Upper lobe of right lung (tissue), 1 donor: ENCODE results near the gene OTUD7B. TPM values are rescaled to one million over a fixed set of nuclear protein-coding genes. Genes with fewer than 3 reads are reported as not detected.
A peak's percentile ranks its signal among the peaks of the same experiment; 100 is the strongest.

Experiments used
- ATAC-seq: fragments of 200-7000 bp; cut with Tn5 transposase; one replicate; pipeline ENCODE4 v1.9.1; 2020; ENCODE audit warnings: mild to moderate bottlenecking, moderate library complexity
- DNase-seq: peaks from one replicate; pipeline ENCODE4 v3.0.0-alpha.2; 2020
- H3K27ac ChIP-seq: fragments of 200-600 bp; one replicate; pipeline ENCODE4 v1.8.0; 2022
- H3K27me3 ChIP-seq: fragments of 200-600 bp; one replicate; pipeline ENCODE4 v1.8.0; 2022; ENCODE audit warnings: mild to moderate bottlenecking
- H3K36me3 ChIP-seq: fragments of 200-600 bp; one replicate; pipeline ENCODE4 v1.8.0; 2022
- H3K4me1 ChIP-seq: fragments of 200-600 bp; one replicate; pipeline ENCODE4 v1.8.0; 2022
- H3K4me3 ChIP-seq: fragments of 200-600 bp; one replicate; pipeline ENCODE4 v1.8.0; 2022; ENCODE audit warnings: mild to moderate bottlenecking
- H3K9me3 ChIP-seq: fragments of 200-600 bp; one replicate; pipeline ENCODE4 v1.8.0; 2022
- intact Hi-C: fragments of 100-400 bp; cut with DNase I; formaldehyde crosslinking; loops from one replicate; pipeline ENCODE4 v1.11.0; 2022
- total RNA-seq: library from RNA; stranded (reverse); fragmentation: NEBNext Ultra II Directional; extraction: Animal tissue kit (Norgen Biotek cat#: 25700); gene quantifications from one replicate; pipeline ENCODE4 v1.2.1, GENCODE V29; 2021
- TF ChIP-seq, protein P1 (sequence below): fragments of 200-600 bp; IDR thresholded peaks from one replicate; pipeline ENCODE4 v1.8.0; 2022; ENCODE audit warnings: antibody characterized with exemption
- donor health status: DM: no; HTN: yes; CAD: no; lungs with severe emphysema.

The OTUD7B gene
- total RNA-seq, 1 donor from 2014 or later = 35.3 TPM

DNA sequence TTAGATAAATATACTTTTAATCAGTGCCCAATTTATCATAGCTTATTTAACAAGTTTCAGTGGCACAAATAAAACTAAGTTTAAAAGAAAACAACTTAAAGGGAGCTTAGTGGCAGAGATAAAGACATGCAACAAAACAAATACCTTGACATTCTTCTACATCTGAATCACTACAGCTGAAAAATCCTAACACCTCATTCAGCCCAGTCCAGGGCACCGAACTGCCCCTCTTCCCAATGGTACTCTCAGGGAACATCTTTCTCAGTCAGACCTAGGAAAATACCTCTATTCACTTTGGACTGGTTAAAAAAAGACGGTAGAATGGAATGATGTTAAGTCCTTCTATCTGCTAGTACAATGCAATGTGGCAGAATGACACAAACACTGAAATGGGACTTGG lies 8.3 kb downstream of the OTUD7B start:
- Histone ChIP-seq H3K27ac (peak overlapping the region; percentile 32), H3K27me3 (no peaks in the 10 kb centered on the region), H3K9me3 (no peaks in the 10 kb centered on the region), H3K4me1 (peaks cover 34% of the 10 kb centered on the region), H3K36me3 (peaks cover 8% of the 10 kb centered on the region), H3K4me3 (no peak overlapping the region)
- TF ChIP-seq, protein P1, sequence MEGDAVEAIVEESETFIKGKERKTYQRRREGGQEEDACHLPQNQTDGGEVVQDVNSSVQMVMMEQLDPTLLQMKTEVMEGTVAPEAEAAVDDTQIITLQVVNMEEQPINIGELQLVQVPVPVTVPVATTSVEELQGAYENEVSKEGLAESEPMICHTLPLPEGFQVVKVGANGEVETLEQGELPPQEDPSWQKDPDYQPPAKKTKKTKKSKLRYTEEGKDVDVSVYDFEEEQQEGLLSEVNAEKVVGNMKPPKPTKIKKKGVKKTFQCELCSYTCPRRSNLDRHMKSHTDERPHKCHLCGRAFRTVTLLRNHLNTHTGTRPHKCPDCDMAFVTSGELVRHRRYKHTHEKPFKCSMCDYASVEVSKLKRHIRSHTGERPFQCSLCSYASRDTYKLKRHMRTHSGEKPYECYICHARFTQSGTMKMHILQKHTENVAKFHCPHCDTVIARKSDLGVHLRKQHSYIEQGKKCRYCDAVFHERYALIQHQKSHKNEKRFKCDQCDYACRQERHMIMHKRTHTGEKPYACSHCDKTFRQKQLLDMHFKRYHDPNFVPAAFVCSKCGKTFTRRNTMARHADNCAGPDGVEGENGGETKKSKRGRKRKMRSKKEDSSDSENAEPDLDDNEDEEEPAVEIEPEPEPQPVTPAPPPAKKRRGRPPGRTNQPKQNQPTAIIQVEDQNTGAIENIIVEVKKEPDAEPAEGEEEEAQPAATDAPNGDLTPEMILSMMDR = no peak
- intact Hi-C loops = no loop called here
- DNase-seq (no peak), ATAC-seq (no peak)

DNA sequence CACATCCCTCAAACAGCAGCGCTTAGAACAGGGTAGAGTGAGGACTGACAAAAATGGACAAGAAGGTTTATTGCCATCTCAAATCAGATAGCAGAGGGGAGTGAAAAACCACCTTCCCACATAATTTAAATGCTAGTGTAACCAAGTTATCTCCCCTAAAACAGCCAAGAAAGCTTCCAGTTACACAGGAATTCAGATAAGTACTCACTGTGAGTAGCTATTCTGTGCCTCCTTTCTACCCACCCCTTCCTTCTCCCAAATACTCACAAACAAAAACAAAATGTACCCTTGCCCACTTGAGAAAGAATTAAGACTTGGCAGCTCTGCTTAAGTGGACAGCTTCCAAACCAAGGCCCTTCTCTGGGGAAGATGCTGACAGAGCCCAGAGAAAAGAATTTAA lies 9.1 kb downstream of the OTUD7B start:
- Histone ChIP-seq H3K4me3 (no peak overlapping the region), H3K9me3 (no peaks in the 10 kb centered on the region), H3K27me3 (no peaks in the 10 kb centered on the region), H3K27ac (peak overlapping the region; percentile 32), H3K4me1 (peaks cover 41% of the 10 kb centered on the region), H3K36me3 (peaks cover 8% of the 10 kb centered on the region)
- intact Hi-C loops = no loop called here
- TF ChIP-seq, protein P1 = no peak
- peak; percentile 78 for ATAC-seq
- no peak for DNase-seq

DNA sequence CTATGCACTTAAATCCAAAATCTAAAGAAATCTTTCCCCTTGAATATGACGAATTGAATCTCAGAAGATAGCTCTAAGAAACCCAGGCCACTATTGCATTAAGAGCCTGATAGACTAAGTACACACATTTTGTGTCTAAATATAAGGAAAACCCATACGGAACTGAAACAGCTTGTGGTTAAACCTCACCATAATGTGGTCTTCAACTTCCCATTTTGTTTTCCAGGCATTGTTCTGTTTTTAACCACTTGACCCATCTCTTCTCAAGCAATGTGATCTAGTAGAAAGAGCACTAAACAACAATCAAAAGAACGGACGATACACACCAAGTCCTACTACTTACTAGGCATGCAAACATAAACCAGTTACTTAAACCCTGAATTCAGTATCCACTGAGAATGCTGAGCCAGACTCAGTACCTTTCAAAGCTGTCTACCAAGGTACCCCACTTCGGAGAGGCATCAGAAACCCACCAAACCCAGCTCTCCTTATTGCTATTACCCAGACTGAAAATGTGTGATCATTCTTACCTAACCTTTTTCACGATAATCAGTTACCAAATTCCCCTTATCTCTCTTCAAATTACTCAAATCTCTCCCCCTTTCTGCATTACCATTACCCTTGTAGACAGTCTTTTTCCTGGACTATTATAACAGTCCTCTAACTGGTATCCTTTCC lies 12.8 kb downstream of the OTUD7B start:
- DNase-seq (no peak), ATAC-seq (peak; percentile 77)
- Histone ChIP-seq H3K4me1 (peaks cover 62% of the 10 kb centered on the region), H3K27ac (no peak overlapping the region), H3K9me3 (no peaks in the 10 kb centered on the region), H3K27me3 (no peaks in the 10 kb centered on the region), H3K4me3 (no peak overlapping the region), H3K36me3 (no peaks in the 10 kb centered on the region)
- intact Hi-C loops = no loop called here
- TF ChIP-seq, protein P1 = no peak

DNA sequence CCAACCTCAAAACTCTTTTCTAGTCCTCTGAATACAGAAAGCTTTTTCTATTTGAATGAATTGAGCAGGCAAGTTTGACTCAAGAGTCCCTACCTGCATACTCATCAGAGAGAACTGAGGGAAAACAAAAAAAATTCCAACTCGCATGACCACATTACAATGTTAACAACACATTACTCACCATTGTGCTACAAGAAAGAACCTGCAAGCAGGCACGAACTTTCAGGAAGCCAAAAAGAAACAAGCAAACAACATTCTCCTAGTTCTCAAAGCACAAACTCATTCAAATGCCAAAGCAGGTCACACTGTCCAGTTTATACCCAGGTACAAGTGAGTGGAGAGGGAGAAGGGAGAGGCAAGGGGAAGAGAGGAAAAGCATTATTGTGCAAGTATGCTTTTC lies 14.6 kb downstream of the OTUD7B start:
- H3K27ac ChIP-seq = no peak overlapping the region
- intact Hi-C loops = no loop called here

DNA sequence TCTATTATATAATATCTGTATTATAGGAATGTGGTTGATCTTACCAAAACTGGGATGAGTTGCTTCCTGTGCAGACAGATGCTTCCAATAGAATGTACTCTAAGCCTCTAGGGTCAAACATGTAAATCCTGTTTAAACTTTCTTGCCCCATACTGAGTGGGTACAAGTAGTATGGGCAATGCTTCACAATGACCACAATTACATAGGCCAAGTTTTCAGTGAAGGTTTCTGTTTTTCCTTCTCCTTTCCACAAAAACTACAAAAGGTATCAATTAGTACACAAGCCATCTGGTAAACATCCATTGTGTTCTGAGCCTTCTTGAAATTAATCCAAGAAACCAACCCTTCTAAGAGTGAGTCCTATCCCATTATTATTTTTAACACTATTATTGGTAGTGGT lies 16.8 kb downstream of the OTUD7B start:
- no peak overlapping the region for H3K27ac ChIP-seq
- intact Hi-C loops = no loop called here

More for the DNA sequence above, 14.6 kb downstream of the OTUD7B start:
- ATAC-seq (peak; percentile 91), DNase-seq (no peak)
- Histone ChIP-seq H3K4me3 (no peak overlapping the region), H3K27me3 (no peaks in the 10 kb centered on the region), H3K9me3 (no peaks in the 10 kb centered on the region), H3K36me3 (no peaks in the 10 kb centered on the region), H3K4me1 (peaks cover 45% of the 10 kb centered on the region)
- TF ChIP-seq, protein P1 = no peak

More for the DNA sequence above, 16.8 kb downstream of the OTUD7B start:
- Histone ChIP-seq H3K9me3 (no peaks in the 10 kb centered on the region), H3K36me3 (no peaks in the 10 kb centered on the region), H3K27me3 (no peaks in the 10 kb centered on the region), H3K4me3 (no peak overlapping the region), H3K4me1 (peaks cover 43% of the 10 kb centered on the region)
- ATAC-seq (no peak), DNase-seq (no peak)
- TF ChIP-seq, protein P1 = no peak
